HG03066 (cell line): ENCODE results near the gene PARD6B.
"Not testable (repeated sequence)": the region's sequence is repeated elsewhere in the genome, so short reads cannot be mapped to it uniquely, and the experiment has no call there.

Source experiments
- ATAC-seq: cut with Tn5 transposase; IDR thresholded peaks from one replicate; pipeline ENCODE4 v1.9.1; 2021; ENCODE audit warnings: low read depth; ENCODE audit not compliant: unreplicated experiment

The PARD6B gene

GRCh38 chr20:50737352-50737751, 6.0 kb downstream of the PARD6B start:
- no peak for ATAC-seq

- ATAC-seq, result no peak
Observed at GRCh38 chr20:50743087-50743486, 11.7 kb downstream of the PARD6B start.

- no peak for ATAC-seq
Observed at GRCh38 chr20:50744143-50744792, 12.9 kb downstream of the PARD6B start.

GRCh38 chr20:50745634-50746137, 14.3 kb downstream of the PARD6B start:
- ATAC-seq, result no peak

- ATAC-seq, result no peak
Observed at GRCh38 chr20:50746138-50746940, 15.0 kb downstream of the PARD6B start.

GRCh38 chr20:50747275-50747674, 15.9 kb downstream of the PARD6B start:
- ATAC-seq, result no peak

GRCh38 chr20:50750145-50750671, 18.8 kb downstream of the PARD6B start:
- no peak for ATAC-seq

GRCh38 chr20:50753152-50753551, 21.8 kb downstream of the PARD6B start:
- no peak for ATAC-seq

GRCh38 chr20:50754420-50754819, 23.0 kb downstream of the PARD6B start:
- no peak for ATAC-seq

- no peak for ATAC-seq
Observed at GRCh38 chr20:50756447-50756846, 25.1 kb downstream of the PARD6B start.

- ATAC-seq, result no peak
Observed at GRCh38 chr20:50758469-50758868, 27.1 kb downstream of the PARD6B start.

- no peak for ATAC-seq
Observed at GRCh38 chr20:50758992-50759391, 27.6 kb downstream of the PARD6B start.

GRCh38 chr20:50759678-50760077, 28.3 kb downstream of the PARD6B start:
- no peak for ATAC-seq

- no peak for ATAC-seq
Observed at GRCh38 chr20:50762045-50762422, 30.7 kb downstream of the PARD6B start.

- ATAC-seq, result no peak
Observed at GRCh38 chr20:50762435-50763220, 31.2 kb downstream of the PARD6B start.

- ATAC-seq, result not testable (repeated sequence)
Observed at GRCh38 chr20:50763550-50764458, 32.4 kb downstream of the PARD6B start.

GRCh38 chr20:50765251-50765650, 33.9 kb downstream of the PARD6B start:
- not testable (repeated sequence) for ATAC-seq

- no peak for ATAC-seq
Observed at GRCh38 chr20:50765674-50766073, 34.3 kb downstream of the PARD6B start.

GRCh38 chr20:50766955-50767809, 35.8 kb downstream of the PARD6B start:
- ATAC-seq, result not testable (repeated sequence)
